IMR-90 (cell line): Measurements from ENCODE around the gene ZC2HC1C. TPM values are rescaled to one million over a fixed set of nuclear protein-coding genes. Genes with fewer than 3 reads are reported as not detected.

Experiments used
- ATAC-seq: fragments of 200-7000 bp; cut with Tn5 transposase; 2 replicates; pipeline ENCODE4 v1.9.1; 2020; ENCODE audit warnings: low read depth, mild to moderate bottlenecking, moderate library complexity
- BruUV-seq: library from RNA; stranded (reverse); fragments of 400-500 nt; replicated peaks from 2 replicates; lab custom pipeline; 2021; lab: Mats Ljungman, UMichigan
- CTCF ChIA-PET: fragments of 300-600 bp; formaldehyde crosslinking; extraction: SDS; loops from one replicate; lab custom pipeline; 2021; ENCODE audit warnings: antibody characterized with exemption; lab: Yijun Ruan, JAX
- POLR2A ChIA-PET: fragments of 300-600 bp; sonication (Branson Sonifier 250); formaldehyde crosslinking; loops from one replicate; lab custom pipeline; 2022; ENCODE audit warnings: antibody characterized with exemption; ENCODE audit not compliant: unreplicated experiment; lab: Charles Lee
- DNase-seq: peaks from one replicate; pipeline ENCODE4 v3.0.0; 2013
- H2AFZ ChIP-seq: replicated peaks from 2 replicates; pipeline ENCODE3; 2013; ENCODE audit warnings: low read length, mild to moderate bottlenecking; ENCODE audit not compliant: poor library complexity
- H2AK5ac ChIP-seq: 2 replicates; pipeline ENCODE4 v1.6.1; 2013; ENCODE audit warnings: low read depth, low read length, inconsistent platforms
- H2AK9ac ChIP-seq: replicated peaks from 2 replicates; pipeline ENCODE3; 2013; ENCODE audit warnings: mild to moderate bottlenecking, low read depth, low read length, moderate library complexity; ENCODE audit not compliant: poor library complexity
- H2BK120ac ChIP-seq: 2 replicates; pipeline ENCODE4 v1.6.1; 2013; ENCODE audit warnings: low read depth, low read length, inconsistent platforms
- H2BK15ac ChIP-seq: 3 replicates; pipeline ENCODE4 v1.6.1; 2013; ENCODE audit warnings: low read depth, low read length, inconsistent platforms
- H2BK20ac ChIP-seq: 2 replicates; pipeline ENCODE4 v1.6.1; 2013; ENCODE audit warnings: low read depth, mild to moderate bottlenecking, inconsistent platforms, low read length, moderate library complexity
- H2BK5ac ChIP-seq: 2 replicates; pipeline ENCODE4 v1.6.1; 2013; ENCODE audit warnings: mild to moderate bottlenecking, low read depth, low read length, inconsistent platforms; ENCODE audit not compliant: poor library complexity, severe bottlenecking
- H3K14ac ChIP-seq: replicated peaks from 2 replicates; pipeline ENCODE4 v1.6.1; 2013; ENCODE audit warnings: low read depth, low read length, inconsistent platforms
- H3K18ac ChIP-seq: 2 replicates; pipeline ENCODE4 v1.6.1; 2013; ENCODE audit warnings: low read depth, low read length, control low read depth
- H3K23ac ChIP-seq: 2 replicates; pipeline ENCODE4 v1.6.1; 2013; ENCODE audit warnings: low read depth, low read length, inconsistent platforms
- H3K27ac ChIP-seq: 2 replicates; pipeline ENCODE4 v1.5.1; 2013; ENCODE audit warnings: mild to moderate bottlenecking, control low read depth, low read length; ENCODE audit not compliant: insufficient read depth
- H3K27me3 ChIP-seq: 2 replicates; pipeline ENCODE4 v1.6.1; 2013; ENCODE audit warnings: low read length; ENCODE audit not compliant: control insufficient read depth, insufficient read depth
- H3K36me3 ChIP-seq: 2 replicates; pipeline ENCODE4 v1.6.1; 2013; ENCODE audit warnings: low read length, mixed read lengths; ENCODE audit not compliant: control insufficient read depth, insufficient read depth
- H3K4ac ChIP-seq: 2 replicates; pipeline ENCODE4 v1.6.1; 2013; ENCODE audit warnings: low read depth, low read length, inconsistent platforms
- H3K4me1 ChIP-seq: 2 replicates; pipeline ENCODE4 v1.6.1; 2013; ENCODE audit warnings: low read length, mixed read lengths; ENCODE audit not compliant: control insufficient read depth, insufficient read depth
- H3K4me2 ChIP-seq: 2 replicates; pipeline ENCODE4 v1.6.1; 2013; ENCODE audit warnings: low read depth, mild to moderate bottlenecking, control low read depth, low read length, moderate library complexity
- H3K4me3 ChIP-seq: 2 replicates; pipeline ENCODE4 v1.5.1; 2013; ENCODE audit warnings: low read depth, mild to moderate bottlenecking, control low read depth, low read length, moderate library complexity; ENCODE audit not compliant: insufficient read depth
- H3K56ac ChIP-seq: 2 replicates; pipeline ENCODE4 v1.6.1; 2013; ENCODE audit warnings: low read length, inconsistent platforms; ENCODE audit not compliant: insufficient read depth; ENCODE audit errors: extremely low read depth
- H3K79me1 ChIP-seq, 2 experiments: 2 replicates each; pipeline ENCODE4 v1.6.1; 2013; ENCODE audit warnings: low read length in 2 of 2, inconsistent platforms in 1 of 2, low read depth in 1 of 2
- H3K9ac ChIP-seq: 2 replicates; pipeline ENCODE4 v1.6.1; 2013; ENCODE audit warnings: low read depth, low read length, control low read depth
- H3K9me1 ChIP-seq: 2 replicates; pipeline ENCODE4 v1.6.1; 2013; ENCODE audit warnings: low read length, inconsistent platforms; ENCODE audit not compliant: insufficient read depth
- H3K9me3 ChIP-seq: 2 replicates; pipeline ENCODE4 v1.6.1; 2013; ENCODE audit warnings: low read length; ENCODE audit not compliant: control insufficient read depth, insufficient read depth
- H4K20me1 ChIP-seq: 2 replicates; pipeline ENCODE4 v1.6.1; 2013; ENCODE audit warnings: low read length, inconsistent platforms; ENCODE audit not compliant: insufficient read depth
- H4K5ac ChIP-seq: 2 replicates; pipeline ENCODE4 v1.6.1; 2013; ENCODE audit warnings: mild to moderate bottlenecking, low read depth, low read length, control low read depth
- H4K8ac ChIP-seq, 2 experiments: 2 replicates each; pipeline ENCODE4 v1.6.1; 2013; ENCODE audit warnings: low read depth in 2 of 2, low read length in 2 of 2, control low read depth in 1 of 2, inconsistent platforms in 1 of 2
- H4K91ac ChIP-seq: 2 replicates; pipeline ENCODE4 v1.6.1; 2013; ENCODE audit warnings: low read depth, low read length, inconsistent platforms; ENCODE audit not compliant: insufficient read depth
- CHD1 ChIP-seq: IDR thresholded peaks from 2 replicates; pipeline ENCODE4 v1.6.1; 2012; ENCODE audit warnings: low read depth, low read length, improper control_type of control experiment
- MAZ ChIP-seq: IDR thresholded peaks from 2 replicates; pipeline ENCODE4 v1.6.1; 2012; ENCODE audit warnings: low read depth, mild to moderate bottlenecking, low read length, improper control_type of control experiment, moderate library complexity, borderline replicate concordance
- MXI1 ChIP-seq: IDR thresholded peaks from 2 replicates; pipeline ENCODE4 v1.6.1; 2012; ENCODE audit warnings: low read depth, mild to moderate bottlenecking, low read length, moderate library complexity, borderline replicate concordance
- POLR2A ChIP-seq: IDR thresholded peaks from 2 replicates; pipeline ENCODE4 v1.6.1; 2012; ENCODE audit warnings: mild to moderate bottlenecking, low read depth, low read length
- RAD21 ChIP-seq: IDR thresholded peaks from 2 replicates; pipeline ENCODE4 v1.6.1; 2012; ENCODE audit warnings: low read length, improper control_type of control experiment
- SMC3 ChIP-seq: fragments of 150-350 bp; IDR thresholded peaks from 2 replicates; pipeline ENCODE4 v1.6.1; 2016; ENCODE audit warnings: low read depth, mild to moderate bottlenecking, antibody characterized with exemption, low read length, moderate library complexity
- WGBS, 2 experiments: methylation state at CpG; one replicate each; pipeline versions ENCODE4 v1.1.5 to v1.1.7; 2013; ENCODE audit warnings: missing lambda C conversion rate in 2 of 2; ENCODE audit not compliant: insufficient read length in 1 of 2; ENCODE audit errors: extremely low coverage in 2 of 2; 5-methylcytosine and 5-hydroxymethylcytosine counted together
- dilution Hi-C: fragments of 300-500 bp; cut with HindIII; formaldehyde crosslinking; loops from one replicate; pipeline ENCODE4 v1.14.3; 2018; ENCODE audit warnings: low sequenced_read_pairs; ENCODE audit not compliant: unreplicated experiment
- in situ Hi-C: fragments of 300-500 bp; cut with MboI; formaldehyde crosslinking; loops from 3 replicates; pipeline ENCODE4 v1.14.3; 2019; ENCODE audit warnings: low sequenced_read_pairs, inconsistent platforms, mixed read lengths
- intact Hi-C: fragments of 100-400 bp; cut with micrococcal nuclease; formaldehyde crosslinking; loops from 2 replicates; pipeline ENCODE4 v1.10.0; 2022
- polyA plus RNA-seq, 3 experiments: library from polyadenylated mRNA; depleted of rRNA; stranded (reverse); fragments of >200 nt; gene quantifications; 2 replicates each; pipeline ENCODE4 v1.2.3, GENCODE V29; 2012; ENCODE audit warnings: low replicate concordance in 1 of 3
- total RNA-seq: library from RNA; depleted of rRNA; stranded (reverse); fragments of >200 nt; gene quantifications from 2 replicates; pipeline ENCODE4 v1.2.3, GENCODE V29; 2012
- TF ChIP-seq, protein P1 (sequence below): conservative IDR thresholded peaks from 2 replicates; pipeline ENCODE4 v1.5.1; 2012; ENCODE audit warnings: mild to moderate bottlenecking, low read depth, low read length, improper control_type of control experiment

ZC2HC1C gene
- total and polyA plus RNA-seq, 2 of the 4 experiments (the other 2 are of a cell fraction), result 0.15 to 0.54 TPM

DNA sequence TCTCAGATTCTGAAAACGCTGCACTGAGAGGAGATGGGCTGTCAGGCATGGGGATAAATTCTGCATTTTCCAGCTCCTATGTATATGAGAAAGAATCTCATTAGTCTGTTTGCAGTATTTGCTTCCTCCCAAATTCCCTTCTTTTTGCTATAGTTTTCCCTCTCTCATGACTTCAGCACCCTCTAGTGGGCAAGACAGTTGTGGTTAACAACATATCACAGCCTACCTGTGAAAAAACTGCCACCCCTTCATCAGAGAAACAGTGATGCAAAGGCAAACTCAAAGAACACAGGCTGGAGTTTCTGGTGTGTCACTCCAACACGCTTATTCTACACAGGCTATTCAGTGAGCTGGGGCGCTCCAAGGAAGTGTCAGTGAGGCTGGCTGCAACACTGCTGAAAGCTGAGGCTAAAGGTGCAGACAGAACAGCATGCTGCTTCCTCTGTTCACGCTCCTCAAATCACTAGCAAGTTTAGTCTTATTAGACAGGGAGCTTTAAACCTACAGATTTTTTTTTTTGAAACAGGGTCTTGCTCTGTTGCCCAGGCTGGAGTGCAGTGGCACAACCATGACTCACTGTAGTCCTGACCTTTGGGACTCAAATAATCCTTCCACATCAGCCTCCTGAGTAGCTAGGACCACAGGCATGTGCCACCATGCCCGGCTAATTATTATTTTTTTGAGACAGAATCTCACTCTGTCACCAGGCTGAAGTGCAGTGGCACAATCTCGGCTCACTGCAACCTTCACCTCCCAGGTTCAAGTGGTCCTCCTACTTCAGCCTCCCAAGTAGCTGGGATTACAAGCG is 19.3 kb downstream of the ZC2HC1C start:
- Histone ChIP-seq H4K20me1 (no peaks in the 10 kb centered on the region), H3K18ac (no peak overlapping the region), H3K4ac (no peak overlapping the region), H3K27ac (no peak overlapping the region), H3K56ac (no peak overlapping the region), H3K27me3 (no peaks in the 10 kb centered on the region), H3K9me1 (no peaks in the 10 kb centered on the region), H2BK5ac (no peak overlapping the region), H3K36me3 (peaks cover 26% of the 10 kb centered on the region), H4K8ac (no peak overlapping the region), H2AK9ac (peak overlapping the region; percentile 17), H3K4me2 (no peak overlapping the region), H2AFZ (no peak overlapping the region), H2AK5ac (no peak overlapping the region), H3K4me1 (0 out of 2 replicates have a peak, but pooled peaks cover 3% of the 10 kb centered on the region), H3K9ac (no peak overlapping the region), H2BK15ac (no peak overlapping the region), H3K23ac (no peak overlapping the region), H4K91ac (no peak overlapping the region), H3K4me3 (no peak overlapping the region), H3K9me3 (no peaks in the 10 kb centered on the region), H2BK20ac (no peak overlapping the region), H4K5ac (no peak overlapping the region), H2BK120ac (no peak overlapping the region), H3K79me1 (no peaks in the 10 kb centered on the region; a peak in 1 of 4 replicates), H3K14ac (no peak overlapping the region)
- dilution Hi-C loops, result no loop called here
- WGBS, 2 experiments, result 80% methylated on average over 1 of the region's 7 CpGs; no CpG with 5 or more reads in 1 of the 2 experiments
- CTCF ChIA-PET, result interaction anchor here (0.6 to 1.5 kb wide), 16 partner anchors 19 to 228 kb away, joined by 3 to 7 read pairs (median 3); partner anchors contain the start of genes PGF, PROX2, RPS6KL1 and ZC2HC1C
- ATAC-seq, result peak; percentile 79
- peak; percentile 65 for DNase-seq
- POLR2A ChIA-PET, result no interaction called here
- intact Hi-C loops, result loop anchor here (1.0 to 2.0 kb wide), 3 partner anchors 142 to 228 kb away; no protein-coding TSS in a partner anchor
- BruUV-seq, result no TSS peak
- TF ChIP-seq CHD1 (no peak), POLR2A (peak; percentile 56; the same call in 1 of the 2 replicates), MAZ (no peak), SMC3 (peak; percentile 88), MXI1 (no peak), RAD21 (peak; percentile 95)
- TF ChIP-seq, protein P1, sequence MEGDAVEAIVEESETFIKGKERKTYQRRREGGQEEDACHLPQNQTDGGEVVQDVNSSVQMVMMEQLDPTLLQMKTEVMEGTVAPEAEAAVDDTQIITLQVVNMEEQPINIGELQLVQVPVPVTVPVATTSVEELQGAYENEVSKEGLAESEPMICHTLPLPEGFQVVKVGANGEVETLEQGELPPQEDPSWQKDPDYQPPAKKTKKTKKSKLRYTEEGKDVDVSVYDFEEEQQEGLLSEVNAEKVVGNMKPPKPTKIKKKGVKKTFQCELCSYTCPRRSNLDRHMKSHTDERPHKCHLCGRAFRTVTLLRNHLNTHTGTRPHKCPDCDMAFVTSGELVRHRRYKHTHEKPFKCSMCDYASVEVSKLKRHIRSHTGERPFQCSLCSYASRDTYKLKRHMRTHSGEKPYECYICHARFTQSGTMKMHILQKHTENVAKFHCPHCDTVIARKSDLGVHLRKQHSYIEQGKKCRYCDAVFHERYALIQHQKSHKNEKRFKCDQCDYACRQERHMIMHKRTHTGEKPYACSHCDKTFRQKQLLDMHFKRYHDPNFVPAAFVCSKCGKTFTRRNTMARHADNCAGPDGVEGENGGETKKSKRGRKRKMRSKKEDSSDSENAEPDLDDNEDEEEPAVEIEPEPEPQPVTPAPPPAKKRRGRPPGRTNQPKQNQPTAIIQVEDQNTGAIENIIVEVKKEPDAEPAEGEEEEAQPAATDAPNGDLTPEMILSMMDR, result peak; percentile 94
- in situ Hi-C loops, result no loop called here
